CMK (cell line): ENCODE data around the gene PDCD7.
"Not testable (repeated sequence)": the region's sequence is repeated elsewhere in the genome, so short reads cannot be mapped to it uniquely, and the experiment has no call there.

Experiments
- DNase-seq: peaks from one replicate; pipeline ENCODE4 v3.0.0-alpha.2; 2010; ENCODE audit warnings: low read depth

Gene PDCD7

GRCh38 chr15:65130941-65131340, 2.7 kb downstream of the PDCD7 start:
- no peak for DNase-seq

DNA sequence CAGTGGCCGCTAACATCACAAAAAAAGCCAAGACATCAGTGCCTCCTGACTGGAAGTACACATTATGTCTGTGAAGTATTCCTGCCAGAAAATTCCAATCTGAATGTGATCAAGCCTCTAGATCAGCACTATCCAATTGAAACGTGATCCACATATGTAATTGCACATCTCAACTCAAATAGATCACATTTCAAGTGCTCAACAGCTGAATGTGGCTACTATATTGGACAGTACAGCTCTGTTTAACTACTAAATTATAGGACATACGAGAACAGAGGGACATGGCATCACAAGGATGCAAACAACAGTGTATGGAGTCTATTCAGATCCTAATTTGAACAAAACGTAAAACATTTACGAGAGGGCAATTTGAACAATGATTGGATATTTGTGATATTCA, 18.1 kb downstream of the PDCD7 start:
- no peak for DNase-seq

- no peak for DNase-seq
Observed at GRCh38 chr15:65115086-65115485, 18.5 kb downstream of the PDCD7 start, which contains the start of gene UBAP1L. UBAP1L (minus strand) TSS chr15:65115200; CDS start chr15:65106215, 8,985 bp downstream.

DNA sequence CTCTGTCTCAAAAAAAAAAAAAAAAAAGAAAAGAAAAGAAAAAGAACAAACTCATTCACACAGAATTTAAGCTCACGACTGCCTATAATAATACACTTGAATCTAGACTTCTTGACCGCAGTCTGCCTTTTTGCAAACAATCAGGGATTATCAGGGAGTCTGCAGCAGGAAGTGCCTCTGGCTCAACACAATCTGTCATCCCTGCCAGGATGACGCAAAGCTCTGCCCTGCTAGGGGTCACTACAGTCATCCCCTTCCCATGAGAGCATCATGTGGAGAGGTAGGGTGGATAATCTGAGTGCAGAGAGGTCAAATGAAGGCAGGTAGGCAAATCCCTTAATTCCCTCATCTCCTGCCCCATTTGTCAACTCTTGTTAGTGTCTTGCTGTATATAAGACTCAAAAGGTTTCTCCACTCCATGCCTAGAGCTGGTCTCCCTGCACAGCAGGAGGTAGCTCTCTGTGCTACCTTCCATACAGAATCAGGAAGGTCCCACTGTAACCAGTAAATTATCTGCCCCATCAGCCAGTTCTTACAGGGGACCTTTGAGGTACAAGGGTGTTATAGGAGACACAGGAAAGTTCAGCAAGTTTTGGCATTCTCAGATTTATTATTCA, 22.8 kb downstream of the PDCD7 start:
- no peak for DNase-seq

DNA sequence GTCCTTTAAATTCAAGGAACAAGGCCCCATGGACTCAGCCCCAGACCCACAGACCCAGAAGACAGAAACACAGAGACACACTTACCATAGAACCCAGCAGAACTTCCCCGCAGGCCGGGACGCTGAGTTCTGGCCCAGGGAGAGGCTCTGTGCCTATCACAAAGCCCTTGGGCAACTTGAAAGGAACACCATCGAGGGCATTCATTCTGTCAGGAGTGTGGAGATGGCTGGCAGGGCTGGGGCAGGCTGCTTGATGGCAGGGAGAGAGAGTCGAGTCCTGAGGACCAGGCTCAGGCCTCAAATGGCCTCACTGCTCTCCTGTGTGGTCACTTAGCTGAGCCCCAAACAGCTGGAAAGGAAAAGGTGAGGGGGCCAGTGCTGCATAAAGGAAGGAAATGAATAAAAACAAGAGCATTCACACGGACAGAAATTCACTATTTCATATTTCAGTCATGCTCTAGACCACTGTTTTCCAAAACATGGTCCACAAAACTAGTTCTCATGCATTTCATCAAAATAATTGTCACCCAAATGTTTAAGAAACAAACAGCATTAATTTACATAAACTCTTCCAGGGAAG, 27.5 kb downstream of the PDCD7 start:
- no peak for DNase-seq

- no peak for DNase-seq
Observed at GRCh38 chr15:65105038-65105437, 28.6 kb downstream of the PDCD7 start.

DNA sequence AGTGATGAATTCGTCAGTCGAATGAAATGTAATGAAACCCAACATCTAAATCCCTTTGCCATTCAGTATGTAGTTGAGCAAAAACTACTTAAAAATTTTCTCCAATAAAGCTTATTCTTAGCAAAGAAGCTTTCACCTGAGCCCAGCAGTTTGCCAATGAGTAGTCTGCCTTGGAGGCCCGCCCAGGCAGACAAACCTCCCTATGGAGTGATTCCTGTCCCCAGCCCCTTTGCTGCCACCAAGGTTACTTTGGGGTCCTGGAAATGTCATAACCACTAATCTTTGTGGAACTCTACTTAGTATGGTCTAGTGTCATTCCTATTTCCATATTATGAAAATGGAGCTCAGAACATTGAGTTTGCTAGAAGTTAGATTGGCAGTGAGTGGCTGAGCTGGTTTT, 30.7 kb downstream of the PDCD7 start:
- DNase-seq = no peak

DNA sequence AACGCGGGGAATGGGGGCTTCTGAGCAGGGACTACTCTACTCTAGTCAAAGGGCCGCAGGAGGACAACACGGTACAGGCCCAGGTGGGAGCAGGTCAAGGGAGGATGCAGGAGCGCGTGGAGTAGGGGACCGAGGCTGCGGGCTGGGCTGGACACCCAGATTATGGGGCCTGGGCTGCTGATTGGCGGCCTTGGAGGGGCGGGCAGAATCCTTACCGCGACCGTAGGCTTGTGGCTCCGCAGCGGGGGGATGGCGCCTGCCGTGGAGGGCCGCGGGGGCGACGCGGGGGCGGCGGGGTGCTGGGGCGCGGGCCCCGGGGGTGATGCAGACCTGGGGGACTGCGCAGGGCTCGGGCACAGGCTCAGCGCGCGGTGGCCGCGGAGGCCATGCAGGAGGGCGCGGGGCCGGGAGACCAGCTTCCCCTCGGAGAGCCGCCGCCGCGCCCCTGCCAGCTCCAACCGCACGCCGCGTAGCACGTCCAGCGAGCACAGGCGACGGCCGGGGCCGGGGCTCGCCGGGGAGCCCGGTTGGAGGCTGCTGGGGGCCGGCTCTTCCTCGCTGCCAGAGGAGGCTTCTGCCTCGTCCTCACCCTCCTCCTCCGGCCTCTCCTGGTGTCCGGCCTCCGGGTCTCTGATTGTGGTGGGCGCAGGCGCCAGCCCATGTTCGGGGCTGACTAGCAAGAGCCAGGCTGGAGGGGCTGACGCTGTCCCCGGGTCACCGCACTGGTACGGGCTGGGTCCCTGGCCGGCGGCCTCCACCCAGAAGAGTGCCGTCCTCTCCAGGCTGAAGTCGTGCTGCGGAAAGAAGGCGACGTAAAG, 31.5 kb downstream of the PDCD7 start:
- no peak for DNase-seq

DNA sequence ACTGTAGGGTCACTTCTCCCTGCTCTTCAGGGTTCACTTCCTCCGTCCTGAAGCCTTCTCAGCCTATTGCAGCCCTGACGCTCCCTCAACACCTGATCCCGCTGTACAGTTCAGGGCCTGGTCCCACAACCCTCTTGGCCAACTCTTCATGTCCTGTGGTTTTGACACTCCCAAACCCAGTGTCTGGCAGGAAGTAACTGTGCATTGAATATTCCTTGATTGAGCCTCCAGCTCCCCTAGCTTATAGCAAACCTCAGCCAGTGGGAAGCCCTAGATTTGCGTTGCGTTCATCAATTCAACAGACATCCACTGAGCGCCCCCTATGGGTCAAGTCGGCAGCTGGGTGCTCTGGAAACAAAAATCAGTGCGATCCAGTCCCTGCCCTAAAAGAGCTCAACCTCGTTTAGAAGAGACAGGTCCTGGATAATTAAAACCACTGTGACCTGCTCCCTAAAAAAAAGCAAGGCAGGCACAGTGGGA, 32.2 kb downstream of the PDCD7 start:
- no peak for DNase-seq

- DNase-seq = no peak
Observed at GRCh38 chr15:65100442-65100841, 33.2 kb downstream of the PDCD7 start.

DNA sequence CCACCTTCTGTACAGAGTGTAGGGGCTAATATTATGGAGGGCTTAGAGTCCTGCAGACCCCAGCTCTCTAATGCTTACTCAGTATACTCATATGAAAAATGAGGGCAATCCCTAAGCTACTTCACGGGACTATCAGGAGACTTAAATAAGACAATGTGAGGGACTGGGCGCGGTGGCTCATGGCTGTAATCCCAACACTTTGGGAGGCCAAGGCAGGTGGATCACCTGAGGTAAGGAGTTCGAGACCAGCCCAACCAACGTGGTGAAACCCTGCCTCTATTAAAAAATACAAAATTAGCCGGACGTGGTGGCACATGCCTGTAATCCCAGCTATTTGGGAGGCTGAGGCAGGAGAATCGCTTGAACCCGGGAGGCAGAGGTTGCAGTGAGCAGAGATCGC, 33.8 kb downstream of the PDCD7 start:
- not testable (repeated sequence) for DNase-seq

DNA sequence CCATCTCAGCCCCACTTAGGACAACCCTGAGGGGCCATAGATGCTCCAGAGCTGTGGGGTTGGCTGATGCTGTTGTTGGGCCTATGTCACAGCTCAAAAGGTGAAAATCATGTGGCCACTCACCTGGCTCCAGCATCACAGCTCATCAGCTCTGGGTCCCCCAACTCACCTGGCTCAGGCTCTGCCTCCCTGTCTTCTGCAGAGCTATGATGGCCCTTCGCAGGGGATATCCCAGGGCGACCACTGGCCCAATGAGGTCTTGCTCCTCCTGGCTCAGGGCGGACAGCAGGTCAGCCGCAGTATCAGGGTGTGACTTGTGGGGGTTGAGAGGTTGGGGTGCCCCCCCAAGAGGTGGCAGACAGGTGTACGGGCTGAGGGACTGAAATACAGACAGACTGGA, 34.3 kb downstream of the PDCD7 start:
- no peak for DNase-seq

- DNase-seq = no peak
Observed at GRCh38 chr15:65097651-65098263, 35.9 kb downstream of the PDCD7 start.

- no peak for DNase-seq
Observed at GRCh38 chr15:65096481-65097385, 36.9 kb downstream of the PDCD7 start.

DNA sequence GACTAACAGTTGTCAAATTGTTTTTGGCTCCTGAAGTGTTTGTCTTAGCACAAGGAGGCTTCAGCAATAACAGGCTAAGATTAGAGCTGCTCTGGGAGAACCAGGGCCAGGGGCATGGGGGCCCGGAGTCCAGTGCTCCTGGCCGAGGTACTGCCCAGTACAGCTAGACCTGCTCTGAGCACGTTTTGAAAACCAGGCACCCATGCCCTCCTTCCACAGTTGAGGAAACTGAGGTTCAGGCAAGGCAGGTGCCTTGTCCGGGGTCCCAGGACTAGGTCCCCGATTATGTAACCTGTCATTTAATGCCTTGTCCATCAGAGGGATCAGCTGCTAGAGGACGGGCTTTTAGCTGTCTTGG, 37.9 kb downstream of the PDCD7 start:
- no peak for DNase-seq

DNA sequence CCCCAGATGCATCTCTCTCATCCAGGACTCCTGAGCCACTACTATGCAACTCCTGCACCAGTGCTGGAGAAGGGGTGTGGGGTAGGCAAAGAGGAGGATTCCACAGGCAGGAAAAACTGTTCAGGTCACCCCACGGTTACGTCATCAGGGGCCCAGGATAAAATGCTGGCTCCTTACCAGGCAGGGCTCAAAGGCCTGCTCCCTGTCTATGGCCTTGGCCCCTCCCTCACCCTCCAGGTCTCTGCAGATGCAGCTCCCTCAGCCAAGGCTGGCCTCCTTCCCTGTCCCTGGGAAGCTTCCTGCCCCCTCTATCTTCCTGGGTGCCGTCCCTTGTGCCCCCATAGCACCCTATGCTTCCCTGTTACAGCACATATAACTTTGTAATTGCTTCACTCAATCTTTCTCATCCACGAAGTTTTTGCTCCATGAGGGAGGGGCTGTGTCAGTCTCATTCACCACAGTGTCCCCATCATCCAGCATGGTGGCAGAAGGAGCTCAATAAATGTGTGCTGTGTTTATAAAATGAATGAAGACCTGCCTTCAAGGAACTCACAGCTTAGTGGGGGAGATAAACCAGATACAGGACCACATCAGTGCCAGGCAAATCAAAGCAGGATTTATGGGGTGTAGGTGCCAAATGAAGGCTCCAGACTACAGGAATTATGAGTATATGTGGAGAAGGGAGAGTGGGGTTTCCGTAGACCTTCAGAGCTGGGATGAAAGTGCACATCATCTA, 38.4 kb downstream of the PDCD7 start:
- no peak for DNase-seq

GRCh38 chr15:65094294-65094995, 39.2 kb downstream of the PDCD7 start:
- DNase-seq = no peak

DNA sequence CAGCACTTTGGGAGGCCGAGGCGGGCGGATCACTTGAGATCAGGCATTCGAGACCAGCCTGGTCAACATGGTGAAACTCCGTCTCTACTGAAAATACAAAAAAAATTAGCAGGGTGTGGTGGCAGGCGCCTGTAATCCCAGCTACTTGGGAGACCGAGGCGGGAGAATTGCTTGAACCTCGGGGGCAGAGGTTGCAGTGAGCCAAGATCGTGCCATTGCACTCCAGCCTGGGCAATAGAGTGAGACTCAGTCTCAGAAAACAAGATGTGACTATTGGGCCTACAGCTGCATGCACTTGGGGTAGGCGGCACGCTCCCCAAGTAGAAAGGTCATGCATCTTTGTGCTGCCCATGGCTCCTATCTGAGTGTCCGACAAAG, 39.8 kb downstream of the PDCD7 start:
- DNase-seq = not testable (repeated sequence)

GRCh38 chr15:65092911-65093792, 40.5 kb downstream of the PDCD7 start:
- no peak for DNase-seq
